CD8-positive, alpha-beta memory T cell (primary cell): Measurements from ENCODE around the gene PDLIM3. TPM values are rescaled to one million over a fixed set of nuclear protein-coding genes. Genes with fewer than 3 reads are reported as not detected.
"Not testable (repeated sequence)": the region's sequence is repeated elsewhere in the genome, so short reads cannot be mapped to it uniquely, and the experiment has no call there.

Experiments
- CTCF ChIA-PET: fragments of 350-600 bp; sonication (Branson Sonifier 250); formaldehyde crosslinking; loops from one replicate; lab custom pipeline; 2021; ENCODE audit warnings: antibody characterized with exemption; lab: Charles Lee
- POLR2A ChIA-PET: fragments of 350-600 bp; sonication (Branson Sonifier 250); formaldehyde crosslinking; loops from one replicate; lab custom pipeline; 2021; ENCODE audit warnings: antibody characterized with exemption; lab: Charles Lee
- DNase-seq, 5 donors: peaks; one replicate each; pipeline versions ENCODE4 v3.0.0 to v3.0.0-alpha.2; 2020 to 2022; ENCODE audit warnings: mixed read lengths in 1 of 5
- H3K27ac ChIP-seq: one replicate; pipeline ENCODE4 v1.7.0; 2013; ENCODE audit warnings: low read depth, mild to moderate bottlenecking, low read length, moderate library complexity
- H3K27me3 ChIP-seq: 2 replicates; pipeline ENCODE4 v1.7.0; 2013; ENCODE audit warnings: low read length, mild to moderate bottlenecking; ENCODE audit not compliant: insufficient read depth, poor library complexity, severe bottlenecking
- H3K36me3 ChIP-seq: 2 replicates; pipeline ENCODE4 v1.7.0; 2013; ENCODE audit warnings: mild to moderate bottlenecking, low read length, moderate library complexity; ENCODE audit not compliant: insufficient read depth
- H3K4me1 ChIP-seq: 2 replicates; pipeline ENCODE4 v1.7.0; 2013; ENCODE audit warnings: mild to moderate bottlenecking, low read length, moderate library complexity; ENCODE audit not compliant: insufficient read depth
- H3K4me3 ChIP-seq: 2 replicates; pipeline ENCODE4 v1.7.0; 2013; ENCODE audit warnings: mild to moderate bottlenecking, low read length
- H3K9me3 ChIP-seq: 2 replicates; pipeline ENCODE4 v1.7.0; 2013; ENCODE audit warnings: mild to moderate bottlenecking, low read length
- H3K27ac Mint-ChIP-seq, 8 donors: one replicate each; pipeline ENCODE4 v1.8.0; 2020 to 2021; ENCODE audit warnings: mixed read lengths in 8 of 8, mild to moderate bottlenecking in 6 of 8, inconsistent platforms in 3 of 8, moderate library complexity in 3 of 8
- H3K27me3 Mint-ChIP-seq, 2 donors: one replicate each; pipeline ENCODE4 v1.8.0; 2020 to 2021; ENCODE audit warnings: mixed read lengths in 2 of 2, mild to moderate bottlenecking in 1 of 2, moderate library complexity in 1 of 2
- H3K36me3 Mint-ChIP-seq, 3 donors: one replicate each; pipeline ENCODE4 v1.8.0; 2020 to 2021; ENCODE audit warnings: mixed read lengths in 3 of 3, inconsistent platforms in 1 of 3, mild to moderate bottlenecking in 1 of 3
- H3K4me1 Mint-ChIP-seq, 3 donors: one replicate each; pipeline ENCODE4 v1.8.0; 2020 to 2021; ENCODE audit warnings: mixed read lengths in 3 of 3, inconsistent platforms in 1 of 3, mild to moderate bottlenecking in 1 of 3
- H3K4me3 Mint-ChIP-seq, 7 donors: one replicate each; pipeline ENCODE4 v1.8.0; 2020 to 2021; ENCODE audit warnings: mixed read lengths in 7 of 7, mild to moderate bottlenecking in 6 of 7, moderate library complexity in 4 of 7, inconsistent platforms in 2 of 7
- H3K9me3 Mint-ChIP-seq, 5 donors: one replicate each; pipeline ENCODE4 v1.8.0; 2020 to 2022; ENCODE audit warnings: mixed read lengths in 5 of 5, mild to moderate bottlenecking in 3 of 5, moderate library complexity in 2 of 5, inconsistent platforms in 1 of 5
- polyA plus RNA-seq: library from polyadenylated mRNA; unstranded; fragments of 300-500 nt; fragmentation: Illumina TruSeq; gene quantifications from one replicate; pipeline ENCODE4 v1.2.3, GENCODE V29; 2021
- total RNA-seq, 2 experiments: library from RNA; stranded (reverse); gene quantifications; one replicate each; pipeline ENCODE4 v1.2.3, GENCODE V29; 2021

PDLIM3 gene
- total and polyA plus RNA-seq, 3 experiments from 2014 or later: not detected

- CTCF ChIA-PET: no interaction called here
Measured at GRCh38 chr4:185520119-185520518, 15.2 kb downstream of the PDLIM3 start.

GRCh38 chr4:185518494-185518893, 16.8 kb downstream of the PDLIM3 start:
- DNase-seq: no peak
- no peak overlapping the region for H3K27ac Mint-ChIP-seq
- ChIA-PET POLR2A (no interaction called here), CTCF (no interaction called here)
- no peak overlapping the region for H3K4me3 Mint-ChIP-seq
- no peaks in the 10 kb centered on the region for H3K9me3 Mint-ChIP-seq
- Histone ChIP-seq H3K36me3 (no peaks in the 10 kb centered on the region), H3K4me3 (no peak overlapping the region), H3K27ac (no peak overlapping the region), H3K4me1 (peaks cover 4% of the 10 kb centered on the region), H3K27me3 (peaks cover 3% of the 10 kb centered on the region), H3K9me3 (no peaks in the 10 kb centered on the region)
- H3K4me1 Mint-ChIP-seq: peaks cover 8 to 9% (median 9%) of the 10 kb centered on the region in 3 donors
- H3K27me3 Mint-ChIP-seq: peaks cover 15 to 32% of the 10 kb centered on the region in 2 donors
- no peaks in the 10 kb centered on the region for H3K36me3 Mint-ChIP-seq

More at GRCh38 chr4:185520119-185520518, 15.2 kb downstream of the PDLIM3 start:
- Histone ChIP-seq H3K36me3 (no peaks in the 10 kb centered on the region), H3K4me1 (no peaks in the 10 kb centered on the region), H3K27me3 (no peaks in the 10 kb centered on the region), H3K27ac (no peak overlapping the region), H3K9me3 (no peaks in the 10 kb centered on the region), H3K4me3 (no peak overlapping the region)
- no peaks in the 10 kb centered on the region for H3K4me1 Mint-ChIP-seq
- H3K4me3 Mint-ChIP-seq: no peak overlapping the region
- DNase-seq: no peak
- H3K36me3 Mint-ChIP-seq: no peaks in the 10 kb centered on the region
- H3K27ac Mint-ChIP-seq: no peak overlapping the region
- peaks cover 9 to 27% of the 10 kb centered on the region in 2 donors for H3K27me3 Mint-ChIP-seq
- no peaks in the 10 kb centered on the region for H3K9me3 Mint-ChIP-seq
- POLR2A ChIA-PET: no interaction called here

GRCh38 chr4:185518069-185518468, 17.2 kb downstream of the PDLIM3 start:
- no peak for DNase-seq
- Mint-ChIP-seq H3K27ac (no peak overlapping the region), H3K36me3 (no peaks in the 10 kb centered on the region), H3K9me3 (no peaks in the 10 kb centered on the region), H3K27me3 (peaks cover 16 to 36% of the 10 kb centered on the region in 2 donors), H3K4me3 (no peak overlapping the region), H3K4me1 (peaks cover 12 to 13% (median 13%) of the 10 kb centered on the region in 3 donors)
- H3K9me3 ChIP-seq: no peaks in the 10 kb centered on the region
- ChIA-PET POLR2A (no interaction called here), CTCF (no interaction called here)
- peaks cover 9% of the 10 kb centered on the region for H3K4me1 ChIP-seq
- no peak overlapping the region for H3K4me3 ChIP-seq
- H3K27ac ChIP-seq: no peak overlapping the region
- no peaks in the 10 kb centered on the region for H3K36me3 ChIP-seq
- peaks cover 3% of the 10 kb centered on the region for H3K27me3 ChIP-seq

GRCh38 chr4:185515248-185515647, 20.1 kb downstream of the PDLIM3 start:
- H3K9me3 ChIP-seq: no peaks in the 10 kb centered on the region
- peaks cover 34 to 55% of the 10 kb centered on the region in 2 donors for H3K27me3 Mint-ChIP-seq
- H3K9me3 Mint-ChIP-seq: no peaks in the 10 kb centered on the region
- H3K27ac Mint-ChIP-seq: no peak overlapping the region
- H3K27ac ChIP-seq: no peak overlapping the region
- ChIA-PET POLR2A (no interaction called here), CTCF (no interaction called here)
- H3K36me3 ChIP-seq: no peaks in the 10 kb centered on the region
- H3K27me3 ChIP-seq: peaks cover 3% of the 10 kb centered on the region
- peaks cover 16 to 19% (median 16%) of the 10 kb centered on the region in 3 donors for H3K4me1 Mint-ChIP-seq
- H3K4me3 ChIP-seq: no peak overlapping the region
- H3K36me3 Mint-ChIP-seq: no peaks in the 10 kb centered on the region
- no peak overlapping the region for H3K4me3 Mint-ChIP-seq
- no peak for DNase-seq
- peaks cover 13% of the 10 kb centered on the region for H3K4me1 ChIP-seq

GRCh38 chr4:185514182-185514697, 21.1 kb downstream of the PDLIM3 start:
- Histone ChIP-seq H3K4me1 (peaks cover 13% of the 10 kb centered on the region), H3K4me3 (no peak overlapping the region), H3K27me3 (peaks cover 3% of the 10 kb centered on the region), H3K36me3 (no peaks in the 10 kb centered on the region), H3K9me3 (no peaks in the 10 kb centered on the region), H3K27ac (no peak overlapping the region)
- H3K4me3 Mint-ChIP-seq: peak overlapping the region in 1 of 7 donors; percentile 47
- DNase-seq: no peak
- ChIA-PET POLR2A (no interaction called here), CTCF (no interaction called here)
- H3K27me3 Mint-ChIP-seq: peaks cover 34 to 60% of the 10 kb centered on the region in 2 donors
- H3K9me3 Mint-ChIP-seq: peaks cover 0 to 1% (median 0%) of the 10 kb centered on the region in 5 donors
- peaks cover 16 to 19% (median 16%) of the 10 kb centered on the region in 3 donors for H3K4me1 Mint-ChIP-seq
- H3K36me3 Mint-ChIP-seq: no peaks in the 10 kb centered on the region
- no peak overlapping the region for H3K27ac Mint-ChIP-seq

- Mint-ChIP-seq H3K36me3 (no peaks in the 10 kb centered on the region), H3K27ac (peak overlapping the region in 1 of 8 donors; percentile 6), H3K27me3 (peaks cover 34 to 62% of the 10 kb centered on the region in 2 donors), H3K4me1 (peaks cover 16 to 19% (median 16%) of the 10 kb centered on the region in 3 donors), H3K9me3 (peaks cover 0 to 2% (median 0%) of the 10 kb centered on the region in 5 donors), H3K4me3 (peak overlapping the region in 5 of 7 donors; percentile 12 to 76 (median 54))
- ChIA-PET POLR2A (no interaction called here), CTCF (no interaction called here)
- H3K36me3 ChIP-seq: no peaks in the 10 kb centered on the region
- H3K27ac ChIP-seq: no peak overlapping the region
- H3K27me3 ChIP-seq: peaks cover 3% of the 10 kb centered on the region
- peak overlapping the region; percentile 4 for H3K4me3 ChIP-seq
- no peaks in the 10 kb centered on the region for H3K9me3 ChIP-seq
- H3K4me1 ChIP-seq: peaks cover 13% of the 10 kb centered on the region
- DNase-seq: peak in 1 of 5 donors; percentile 9
Measured at GRCh38 chr4:185513489-185514181, 21.7 kb downstream of the PDLIM3 start.

GRCh38 chr4:185512516-185512915, 22.8 kb downstream of the PDLIM3 start:
- peaks cover 13% of the 10 kb centered on the region for H3K4me1 ChIP-seq
- Mint-ChIP-seq H3K27me3 (peaks cover 34 to 69% of the 10 kb centered on the region in 2 donors), H3K4me3 (no peak overlapping the region), H3K4me1 (peaks cover 16 to 19% (median 16%) of the 10 kb centered on the region in 3 donors), H3K27ac (no peak overlapping the region), H3K36me3 (no peaks in the 10 kb centered on the region), H3K9me3 (peaks cover 0 to 2% (median 0%) of the 10 kb centered on the region in 5 donors)
- DNase-seq: no peak
- POLR2A ChIA-PET: no interaction called here
- H3K36me3 ChIP-seq: no peaks in the 10 kb centered on the region
- H3K27me3 ChIP-seq: peaks cover 3% of the 10 kb centered on the region
- CTCF ChIA-PET: no interaction called here
- H3K27ac ChIP-seq: no peak overlapping the region
- H3K4me3 ChIP-seq: no peak overlapping the region
- H3K9me3 ChIP-seq: no peaks in the 10 kb centered on the region

GRCh38 chr4:185511243-185511642, 24.1 kb downstream of the PDLIM3 start:
- peaks cover 36 to 68% of the 10 kb centered on the region in 2 donors for H3K27me3 Mint-ChIP-seq
- H3K4me3 ChIP-seq, POLR2A ChIA-PET, H3K36me3 ChIP-seq, H3K27ac Mint-ChIP-seq, H3K9me3 ChIP-seq, H3K27ac ChIP-seq, H3K27me3 ChIP-seq, H3K9me3 Mint-ChIP-seq, H3K4me3 Mint-ChIP-seq, CTCF ChIA-PET, DNase-seq, H3K36me3 Mint-ChIP-seq: not testable (repeated sequence)
- H3K4me1 ChIP-seq: peaks cover 13% of the 10 kb centered on the region
- peaks cover 16 to 19% (median 16%) of the 10 kb centered on the region in 3 donors for H3K4me1 Mint-ChIP-seq
